Transverse colon (tissue), 4 donors: ENCODE results near the gene DDX49. TPM values are rescaled to one million over a fixed set of nuclear protein-coding genes. Genes with fewer than 3 reads are reported as not detected.
A peak's percentile ranks its signal among the peaks of the same experiment; 100 is the strongest.

Experiments used
- DNase-seq: peaks from one replicate; pipeline ENCODE4 v3.0.0-alpha.2; 2019
- H3K27ac ChIP-seq, 4 donors: fragments of 200-600 bp; sonication (generic); 2 replicates each; pipeline ENCODE4 v1.5.1; 2016 to 2018; ENCODE audit warnings: inconsistent platforms in 4 of 4
- H3K27me3 ChIP-seq: fragments of 200-600 bp; sonication (generic); 2 replicates; pipeline ENCODE4 v1.5.1; 2017; ENCODE audit warnings: inconsistent platforms
- H3K36me3 ChIP-seq, 4 donors: fragments of 200-600 bp; sonication (generic); 2 replicates each; pipeline ENCODE4 v1.5.1; 2017 to 2019; ENCODE audit warnings: inconsistent platforms in 4 of 4
- H3K4me1 ChIP-seq, 4 donors: fragments of 200-600 bp; sonication (generic); 2 replicates each; pipeline ENCODE4 v1.5.1; 2017 to 2020; ENCODE audit warnings: inconsistent platforms in 4 of 4
- H3K4me3 ChIP-seq, 4 donors: fragments of 200-600 bp; sonication (generic); 1 replicate in 1 of 4; 2 replicates in 3 of 4; pipeline versions ENCODE4 v1.5.1 to v1.6.1; 2017 to 2019; ENCODE audit warnings: inconsistent platforms in 4 of 4
- H3K9me3 ChIP-seq, 2 donors: fragments of 200-600 bp; sonication (generic); 2 replicates each; pipeline ENCODE4 v1.5.1; 2017 to 2019; ENCODE audit warnings: inconsistent platforms in 2 of 2
- EP300 ChIP-seq: sonication (generic); formaldehyde crosslinking; IDR thresholded peaks from one replicate; pipeline ENCODE4 v1.6.1; 2017; ENCODE audit warnings: antibody characterized with exemption, low read depth
- POLR2A ChIP-seq: fragments of 450-650 bp; IDR thresholded peaks from one replicate; pipeline ENCODE4 v1.6.1; 2016; ENCODE audit warnings: antibody characterized with exemption, mild to moderate bottlenecking, moderate library complexity
- POLR2AphosphoS5 ChIP-seq, 3 donors: sonication (generic); formaldehyde crosslinking; IDR thresholded peaks; one replicate each; pipeline ENCODE4 v1.6.1; 2016; ENCODE audit warnings: antibody characterized with exemption in 3 of 3
- WGBS, 2 donors: methylation state at CpG; one replicate each; pipeline ENCODE4 v1.1.5; 2018; ENCODE audit warnings: low coverage in 1 of 2; 5-methylcytosine and 5-hydroxymethylcytosine counted together
- in situ Hi-C, 4 donors: fragments of 200-750 bp; cut with MboI; loops; one replicate each; pipeline versions ENCODE4 v1.15.0 to v1.15.1; 2017; ENCODE audit warnings: low sequenced_read_pairs in 3 of 4, low pct_ligation_motif_present in 1 of 4, low pct_unique_long_range_greater_than_20kb in 1 of 4
- intact Hi-C: fragments of 100-400 bp; cut with DNase I; formaldehyde crosslinking; loops from one replicate; pipeline ENCODE4 v1.15.1; 2023; ENCODE audit warnings: low total_unique reads
- total RNA-seq, 4 donors: library from RNA; depleted of rRNA; stranded (reverse); fragments of >200 nt; gene quantifications; one replicate each; pipeline ENCODE4 v1.1.0, GENCODE V29; 2016
- TF ChIP-seq, protein P1 (sequence below), 5 experiments: fragments of 200-600 bp in 3 of 5; fragments of 450-650 bp in 2 of 5; sonication (generic) in 3 of 5; IDR thresholded peaks; 1 replicate in 2 of 5; 2 replicates in 3 of 5; pipeline ENCODE4 v1.5.1; 2016 to 2017; ENCODE audit warnings: antibody characterized with exemption in 5 of 5, inconsistent platforms in 3 of 5, mild to moderate bottlenecking in 2 of 5, moderate library complexity in 1 of 5

DDX49 gene
- total RNA-seq, 4 donors from 2014 or later: 42.1 to 90.8 (median 50.4) TPM

DNA sequence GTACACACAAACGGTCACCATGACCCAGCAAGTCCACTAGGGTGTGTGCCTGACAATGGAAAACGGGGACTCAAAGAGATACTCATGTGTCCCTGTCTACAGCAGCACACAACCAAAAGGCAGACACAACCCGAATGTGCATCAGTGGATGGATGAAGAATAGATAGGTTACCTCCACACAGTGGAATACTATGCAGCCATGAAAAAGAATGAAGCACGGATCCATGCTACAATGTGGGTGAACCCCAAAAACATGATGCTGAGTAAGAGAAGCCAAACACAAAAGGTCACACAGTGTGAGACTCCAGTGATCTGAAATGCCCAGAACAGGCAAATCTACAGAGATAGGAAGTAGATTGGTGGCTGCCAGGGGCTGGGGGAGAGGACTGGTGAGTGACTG lies 32.5 kb upstream of the DDX49 start:
- Histone ChIP-seq H3K27me3 (peaks cover 8% of the 10 kb centered on the region), H3K36me3 (no peaks in the 10 kb centered on the region), H3K9me3 (no peaks in the 10 kb centered on the region), H3K4me3 (no peak overlapping the region), H3K4me1 (peaks cover 0 to 6% (median 0%) of the 10 kb centered on the region in 4 donors), H3K27ac (no peak overlapping the region)
- intact Hi-C loops (no loop called here), in situ Hi-C loops (no loop called here)
- 85% methylated on average over 4 of the region's 4 CpGs; no CpG with 5 or more reads in 1 of the 2 donors for WGBS, 2 donors
- no peak for DNase-seq
- TF ChIP-seq, protein P1, sequence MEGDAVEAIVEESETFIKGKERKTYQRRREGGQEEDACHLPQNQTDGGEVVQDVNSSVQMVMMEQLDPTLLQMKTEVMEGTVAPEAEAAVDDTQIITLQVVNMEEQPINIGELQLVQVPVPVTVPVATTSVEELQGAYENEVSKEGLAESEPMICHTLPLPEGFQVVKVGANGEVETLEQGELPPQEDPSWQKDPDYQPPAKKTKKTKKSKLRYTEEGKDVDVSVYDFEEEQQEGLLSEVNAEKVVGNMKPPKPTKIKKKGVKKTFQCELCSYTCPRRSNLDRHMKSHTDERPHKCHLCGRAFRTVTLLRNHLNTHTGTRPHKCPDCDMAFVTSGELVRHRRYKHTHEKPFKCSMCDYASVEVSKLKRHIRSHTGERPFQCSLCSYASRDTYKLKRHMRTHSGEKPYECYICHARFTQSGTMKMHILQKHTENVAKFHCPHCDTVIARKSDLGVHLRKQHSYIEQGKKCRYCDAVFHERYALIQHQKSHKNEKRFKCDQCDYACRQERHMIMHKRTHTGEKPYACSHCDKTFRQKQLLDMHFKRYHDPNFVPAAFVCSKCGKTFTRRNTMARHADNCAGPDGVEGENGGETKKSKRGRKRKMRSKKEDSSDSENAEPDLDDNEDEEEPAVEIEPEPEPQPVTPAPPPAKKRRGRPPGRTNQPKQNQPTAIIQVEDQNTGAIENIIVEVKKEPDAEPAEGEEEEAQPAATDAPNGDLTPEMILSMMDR (IDR thresholded peaks at IDR 0.05): no peak
- TF ChIP-seq POLR2AphosphoS5 (IDR thresholded peaks at IDR 0.05): no peak
- no peak for TF ChIP-seq POLR2A
- TF ChIP-seq EP300: no peak

DNA sequence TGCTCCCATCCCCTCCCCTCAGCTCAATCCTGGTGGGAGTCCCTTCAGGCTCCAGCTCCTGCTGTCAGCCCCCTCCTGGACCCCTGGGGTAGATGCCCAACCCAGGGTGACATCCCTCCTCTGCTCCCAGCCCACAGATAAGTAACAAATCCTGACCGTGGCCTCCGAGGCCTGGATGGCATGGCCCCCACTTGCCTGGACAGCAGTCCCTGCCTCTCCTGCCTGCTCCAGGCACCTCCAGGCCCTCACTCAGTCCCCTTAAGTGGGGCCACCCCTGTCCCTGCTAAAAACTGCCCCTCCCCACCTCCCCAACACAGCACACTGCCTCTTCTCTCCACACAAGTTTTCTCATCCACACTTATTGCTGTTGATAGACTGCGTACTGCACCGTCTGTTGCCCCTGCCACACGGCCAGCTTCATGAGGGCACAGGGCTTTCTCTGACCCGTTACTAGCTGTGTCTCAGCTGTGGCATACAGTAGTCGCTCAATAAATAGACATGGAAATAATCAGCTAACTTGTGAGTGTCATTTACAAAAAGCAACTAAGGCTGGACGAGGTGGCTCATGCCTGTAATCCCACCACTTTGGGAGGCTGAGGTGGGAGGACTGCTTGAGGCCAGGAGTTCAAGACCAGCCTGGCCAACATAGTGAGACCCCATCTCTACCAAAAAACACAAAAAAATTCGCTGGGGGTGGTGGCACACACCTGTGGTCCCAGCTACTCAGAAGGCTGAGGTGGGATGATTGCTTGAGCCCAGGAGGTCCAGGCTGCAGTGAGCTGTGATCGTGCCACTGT lies 29.4 kb upstream of the DDX49 start:
- Histone ChIP-seq H3K4me1 (peaks cover 0 to 8% (median 4%) of the 10 kb centered on the region in 4 donors), H3K27ac (no peak overlapping the region), H3K27me3 (peaks cover 35% of the 10 kb centered on the region), H3K4me3 (no peak overlapping the region), H3K9me3 (no peaks in the 10 kb centered on the region), H3K36me3 (no peaks in the 10 kb centered on the region)
- TF ChIP-seq EP300: no peak
- TF ChIP-seq, protein P1 (IDR thresholded peaks at IDR 0.05): no peak
- TF ChIP-seq POLR2A: no peak
- TF ChIP-seq POLR2AphosphoS5 (IDR thresholded peaks at IDR 0.05): no peak
- in situ Hi-C loops (no loop called here), intact Hi-C loops (no loop called here)
- DNase-seq: no peak
- 76 to 83% methylated on average over 5 to 10 of the region's 10 CpGs for WGBS, 2 donors

DNA sequence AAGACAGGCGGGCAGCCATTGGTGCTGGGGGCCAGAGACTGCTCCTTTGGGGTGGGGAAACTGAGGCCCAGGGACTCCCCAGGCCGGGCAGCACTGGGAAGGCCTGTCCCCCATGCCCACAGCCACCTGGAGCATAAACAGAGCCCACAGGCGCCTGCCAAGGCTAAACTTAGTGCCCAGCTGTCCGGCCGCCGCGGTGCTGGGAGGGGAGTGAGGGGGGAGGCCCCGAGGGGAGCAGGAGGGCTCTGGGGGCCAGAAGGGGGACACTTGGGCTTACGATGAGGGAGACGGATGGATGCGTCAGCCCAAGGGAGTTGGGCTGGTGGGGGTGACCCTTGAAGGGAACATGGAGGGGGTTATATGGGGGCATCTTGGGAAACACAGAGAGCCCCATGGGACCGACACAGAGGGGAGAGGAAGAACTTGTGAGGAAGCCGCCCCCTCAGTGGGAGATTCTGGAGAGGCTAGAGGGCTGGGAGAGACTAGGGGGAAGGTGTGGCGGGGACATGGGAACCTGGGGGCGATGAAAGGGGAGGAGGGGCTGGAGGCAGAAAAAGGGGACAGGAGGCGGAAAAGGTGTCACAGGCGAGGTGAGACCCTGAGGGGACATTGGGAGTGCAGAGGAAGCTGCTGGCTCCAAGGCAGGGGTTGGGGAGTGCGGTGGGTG lies 25.8 kb upstream of the DDX49 start:
- Histone ChIP-seq H3K27ac (no peak overlapping the region), H3K4me3 (no peak overlapping the region)
- TF ChIP-seq POLR2AphosphoS5 (IDR thresholded peaks at IDR 0.05): no peak
- TF ChIP-seq, protein P1 (IDR thresholded peaks at IDR 0.05): no peak
- no peak for TF ChIP-seq POLR2A
- no peak for TF ChIP-seq EP300

DNA sequence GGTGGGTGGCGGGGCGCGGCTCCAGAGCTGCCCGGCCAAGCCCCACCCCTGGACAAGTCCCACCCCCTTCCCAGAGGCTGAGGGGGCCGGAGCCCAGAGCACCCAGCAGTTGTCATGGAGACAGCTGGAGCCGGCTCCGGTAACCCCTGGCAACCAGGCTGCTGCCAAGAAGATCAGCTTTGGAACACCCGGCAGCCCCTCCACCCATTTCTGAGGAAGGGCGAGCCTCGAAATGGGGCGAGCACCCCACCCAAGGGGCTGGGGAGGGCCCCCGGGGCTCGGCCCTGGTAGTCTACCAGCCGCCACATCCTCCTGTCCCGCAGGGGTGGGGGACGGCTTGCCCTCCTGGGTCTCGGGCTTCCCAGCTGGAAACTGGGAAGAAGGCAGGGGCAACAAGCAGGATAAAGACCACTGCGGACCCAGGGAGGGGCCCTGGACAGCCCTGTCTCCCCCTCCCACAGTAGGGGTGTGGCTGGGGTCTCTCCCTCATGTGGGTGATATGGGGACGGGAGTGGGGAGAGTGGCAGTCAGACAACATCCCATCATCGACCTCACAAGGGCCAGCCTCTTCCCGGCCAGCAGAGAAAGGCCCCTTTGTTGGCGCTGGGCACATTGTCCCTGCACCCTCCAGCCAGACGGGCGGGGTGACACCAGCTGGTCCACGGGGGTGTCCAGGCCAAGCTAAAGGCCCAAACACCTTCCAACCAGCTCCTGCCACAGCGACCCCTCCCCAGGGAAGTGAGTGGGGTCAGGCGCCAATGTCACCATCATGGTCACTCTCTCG lies 25.1 kb upstream of the DDX49 start:
- peaks cover 0 to 6% (median 0%) of the 10 kb centered on the region in 4 donors for H3K36me3 ChIP-seq
- intact Hi-C loops: no loop called here
- H3K27ac ChIP-seq: no peak overlapping the region
- peak overlapping the region in 1 of 4 donors; percentile 28 for H3K4me3 ChIP-seq
- no peak for TF ChIP-seq POLR2AphosphoS5 (IDR thresholded peaks at IDR 0.05)
- TF ChIP-seq EP300: no peak
- TF ChIP-seq, protein P1 (IDR thresholded peaks at IDR 0.05): no peak
- TF ChIP-seq POLR2A: no peak
- DNase-seq: no peak
- H3K4me1 ChIP-seq: peaks cover 0 to 18% (median 9%) of the 10 kb centered on the region in 4 donors
- no peaks in the 10 kb centered on the region for H3K9me3 ChIP-seq
- H3K27me3 ChIP-seq: peaks cover 54% of the 10 kb centered on the region
- WGBS, 2 donors: 4% methylated on average over 19 of the region's 28 CpGs; no CpG with 5 or more reads in 1 of the 2 donors
- in situ Hi-C loops: no loop called here

More for the DNA sequence above, 25.8 kb upstream of the DDX49 start:
- Histone ChIP-seq H3K9me3 (no peaks in the 10 kb centered on the region), H3K4me1 (peaks cover 0 to 18% (median 9%) of the 10 kb centered on the region in 4 donors), H3K36me3 (no peaks in the 10 kb centered on the region), H3K27me3 (peaks cover 57% of the 10 kb centered on the region)
- intact Hi-C loops (no loop called here), in situ Hi-C loops (no loop called here)
- 40 to 49% methylated on average over 8 to 17 of the region's 18 CpGs for WGBS, 2 donors
- no peak for DNase-seq
